ENCODE results near the gene ATP11A.

Gene ATP11A

DNA sequence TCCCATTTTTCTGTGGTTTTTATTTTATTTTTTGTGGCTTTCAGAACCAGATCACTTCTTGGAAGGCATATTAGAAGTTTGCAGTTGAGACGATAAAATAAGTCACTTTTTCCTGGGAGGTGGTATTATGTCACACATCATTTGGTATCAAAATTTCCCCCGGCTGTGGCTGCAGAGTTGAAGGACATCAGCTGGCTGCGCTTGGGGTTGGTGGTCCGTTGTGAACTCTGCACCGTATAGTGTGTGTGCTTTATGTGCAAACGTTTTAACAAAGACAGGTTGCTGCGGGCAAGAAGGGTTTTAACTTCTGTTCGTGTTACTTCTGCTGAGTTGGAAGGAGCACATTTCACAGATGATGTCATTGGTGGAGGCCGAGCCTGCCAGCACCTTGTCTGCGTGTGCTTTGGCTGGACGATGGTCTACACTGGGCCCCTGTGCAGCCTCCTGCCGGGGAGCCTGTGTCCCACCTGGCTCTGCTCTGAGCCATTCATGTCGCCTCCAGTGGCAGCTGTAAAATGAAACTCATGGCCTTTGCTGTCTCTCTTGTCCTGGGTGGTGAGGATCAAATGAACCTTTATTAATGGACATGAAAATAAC lies 9.6 kb downstream of the ATP11A start:
- Histone ChIP-seq H3K27ac (ENCODE audit: extremely low read depth, low read depth, low read length) (no peak overlapping the region), H3K9me3 (ENCODE audit: control insufficient read depth, insufficient read depth, low read depth, low read length) (no peaks in the 10 kb centered on the region), H3K4me3 (ENCODE audit: low read depth, low read length) (no peak overlapping the region), H3K36me3 (ENCODE audit: control insufficient read depth in 2 of 2, insufficient read depth in 1 of 2, low read length in 2 of 2) (no peaks in the 10 kb centered on the region), H3K4me1 (ENCODE audit: control insufficient read depth, insufficient read depth, low read length) (peaks cover 7% of the 10 kb centered on the region)
- peak; percentile 90 for TF ChIP-seq ZNF600 (tag by site-specific recombination; IDR thresholded peaks at IDR 0.05)
- TF ChIP-seq ZNF777 (tag by site-specific recombination; IDR thresholded peaks at IDR 0.05; ENCODE audit: borderline replicate concordance) = no peak
- TF ChIP-seq ZNF629 (tag by site-specific recombination; IDR thresholded peaks at IDR 0.05) = peak; percentile 66; the same call in 1 of the 2 replicates
- no peak for TF ChIP-seq ZNF670 (tag by site-specific recombination; IDR thresholded peaks at IDR 0.05; ENCODE audit: low read depth)
- TF ChIP-seq YY2 (tag by site-specific recombination; IDR thresholded peaks at IDR 0.05) = no peak
- 0 out of 2 replicates have a peak, but pooled peaks have one; percentile 21 for TF ChIP-seq ZIC2 (tag by site-specific recombination; IDR thresholded peaks at IDR 0.05)
- no peak for TF ChIP-seq ZXDB (tag by site-specific recombination; IDR thresholded peaks at IDR 0.05)
- TF ChIP-seq, protein P1, sequence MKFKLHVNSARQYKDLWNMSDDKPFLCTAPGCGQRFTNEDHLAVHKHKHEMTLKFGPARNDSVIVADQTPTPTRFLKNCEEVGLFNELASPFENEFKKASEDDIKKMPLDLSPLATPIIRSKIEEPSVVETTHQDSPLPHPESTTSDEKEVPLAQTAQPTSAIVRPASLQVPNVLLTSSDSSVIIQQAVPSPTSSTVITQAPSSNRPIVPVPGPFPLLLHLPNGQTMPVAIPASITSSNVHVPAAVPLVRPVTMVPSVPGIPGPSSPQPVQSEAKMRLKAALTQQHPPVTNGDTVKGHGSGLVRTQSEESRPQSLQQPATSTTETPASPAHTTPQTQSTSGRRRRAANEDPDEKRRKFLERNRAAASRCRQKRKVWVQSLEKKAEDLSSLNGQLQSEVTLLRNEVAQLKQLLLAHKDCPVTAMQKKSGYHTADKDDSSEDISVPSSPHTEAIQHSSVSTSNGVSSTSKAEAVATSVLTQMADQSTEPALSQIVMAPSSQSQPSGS (tag by site-specific recombination; IDR thresholded peaks at IDR 0.05; ENCODE audit: low read depth) = peak; percentile 86
- TF ChIP-seq ZNF274 (IDR thresholded peaks at IDR 0.05; ENCODE audit: low read length) = no peak
- no peak for TF ChIP-seq ZNF274 (tag by site-specific recombination; IDR thresholded peaks at IDR 0.05; ENCODE audit: borderline replicate concordance)
- ChIA-PET POLR2A (no interaction called here), CTCF (no interaction called here)

DNA sequence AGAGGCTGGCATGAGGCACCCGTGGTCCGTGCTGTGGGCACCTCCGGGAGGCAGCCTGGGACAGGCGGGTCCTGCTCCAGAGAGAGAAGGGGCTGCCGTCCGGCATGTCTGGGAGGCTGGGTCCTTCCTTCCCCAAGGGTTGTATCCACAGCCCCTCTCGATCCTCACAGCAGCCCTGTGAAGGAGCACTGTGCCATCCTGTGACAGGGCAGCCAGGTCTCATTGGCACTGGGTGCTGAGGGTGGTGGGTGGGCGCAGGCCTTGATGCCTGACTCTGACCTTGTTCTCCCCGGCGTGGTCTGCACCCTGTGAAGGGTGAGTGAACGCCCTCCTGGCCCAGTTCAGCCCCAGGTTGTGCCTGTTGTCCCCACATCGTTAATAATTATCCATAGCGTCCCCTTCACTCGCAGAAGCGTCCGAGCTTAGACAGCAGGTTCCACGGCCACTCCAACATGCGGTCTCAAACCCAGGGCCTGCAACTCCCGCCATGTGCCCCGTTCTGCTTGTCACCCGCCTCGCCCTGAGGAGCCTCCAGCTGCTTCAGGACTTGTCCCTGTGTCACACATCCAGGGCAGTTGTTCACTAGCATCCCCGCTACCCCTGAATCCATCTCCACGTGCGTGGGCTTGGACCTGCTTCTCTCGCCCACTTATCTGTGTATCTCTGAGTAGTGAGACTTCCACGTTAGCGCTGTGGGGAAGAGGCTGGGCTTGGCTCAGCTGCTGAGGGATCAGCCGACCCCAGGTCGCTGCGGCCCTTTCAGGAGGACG lies 10.6 kb downstream of the ATP11A start:
- H3K4me3 ChIP-seq (ENCODE audit: low read depth, low read length) = no peak overlapping the region
- no peaks in the 10 kb centered on the region for H3K9me3 ChIP-seq (ENCODE audit: control insufficient read depth, insufficient read depth, low read depth, low read length)
- no peak overlapping the region for H3K27ac ChIP-seq (ENCODE audit: extremely low read depth, low read depth, low read length)
- H3K36me3 ChIP-seq (ENCODE audit: control insufficient read depth in 2 of 2, insufficient read depth in 1 of 2, low read length in 2 of 2) = no peaks in the 10 kb centered on the region
- peak; percentile 29; the same call in 1 of the 2 replicates for TF ChIP-seq ZFHX2 (tag by site-specific recombination; conservative IDR thresholded peaks at IDR 0.05)
- TF ChIP-seq WT1 (tag by site-specific recombination; IDR thresholded peaks at IDR 0.05) = no peak
- ChIA-PET CTCF (interaction anchor here (0.5 kb wide), 1 partner anchor 64 kb away, joined by 3 read pairs; no protein-coding TSS in a partner anchor), POLR2A (no interaction called here)
- peaks cover 7% of the 10 kb centered on the region for H3K4me1 ChIP-seq (ENCODE audit: control insufficient read depth, insufficient read depth, low read length)

DNA sequence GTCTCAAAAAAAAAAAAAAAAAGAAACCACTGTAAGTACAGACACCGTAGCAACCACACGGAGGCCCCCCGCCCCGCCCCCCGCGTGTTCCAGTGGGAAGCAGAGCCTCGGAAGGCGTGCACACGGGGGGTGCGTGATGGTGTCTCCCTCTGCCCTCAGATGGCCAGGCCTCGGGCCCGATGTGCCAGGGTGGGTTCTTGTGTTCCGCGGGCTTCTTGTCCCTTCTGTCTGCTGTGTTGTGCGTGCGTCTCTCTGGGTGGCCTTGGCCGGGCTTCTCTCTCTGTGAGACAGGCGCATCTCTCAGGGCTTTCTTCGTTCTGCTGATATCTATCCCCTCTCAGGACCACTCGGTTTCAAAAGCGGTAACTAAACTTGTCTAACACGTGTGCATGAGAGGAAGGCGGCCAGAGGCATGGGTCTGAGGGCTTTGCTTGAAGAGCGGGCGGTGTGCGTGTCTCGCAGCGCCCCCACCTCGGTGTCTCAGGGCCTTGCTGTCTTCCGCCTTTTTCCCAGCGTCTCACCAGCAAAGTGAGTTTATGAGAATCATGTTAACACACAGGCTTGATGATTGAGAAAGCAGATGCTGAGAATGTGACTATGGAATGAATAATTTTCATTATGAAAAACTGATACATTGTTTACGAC lies 12.6 kb downstream of the ATP11A start:
- TF ChIP-seq, protein P2, sequence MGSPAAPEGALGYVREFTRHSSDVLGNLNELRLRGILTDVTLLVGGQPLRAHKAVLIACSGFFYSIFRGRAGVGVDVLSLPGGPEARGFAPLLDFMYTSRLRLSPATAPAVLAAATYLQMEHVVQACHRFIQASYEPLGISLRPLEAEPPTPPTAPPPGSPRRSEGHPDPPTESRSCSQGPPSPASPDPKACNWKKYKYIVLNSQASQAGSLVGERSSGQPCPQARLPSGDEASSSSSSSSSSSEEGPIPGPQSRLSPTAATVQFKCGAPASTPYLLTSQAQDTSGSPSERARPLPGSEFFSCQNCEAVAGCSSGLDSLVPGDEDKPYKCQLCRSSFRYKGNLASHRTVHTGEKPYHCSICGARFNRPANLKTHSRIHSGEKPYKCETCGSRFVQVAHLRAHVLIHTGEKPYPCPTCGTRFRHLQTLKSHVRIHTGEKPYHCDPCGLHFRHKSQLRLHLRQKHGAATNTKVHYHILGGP (tag by site-specific recombination; IDR thresholded peaks at IDR 0.05) = no peak
- 0 out of 2 replicates have a peak, but pooled peaks have one; percentile 22 for TF ChIP-seq GLIS2 (tag by site-specific recombination; IDR thresholded peaks at IDR 0.05)
- Histone ChIP-seq H3K4me3 (ENCODE audit: low read depth, low read length) (no peak overlapping the region), H3K27ac (ENCODE audit: extremely low read depth, low read depth, low read length) (no peak overlapping the region), H3K9me3 (ENCODE audit: control insufficient read depth, insufficient read depth, low read depth, low read length) (no peaks in the 10 kb centered on the region), H3K36me3 (ENCODE audit: control insufficient read depth in 2 of 2, insufficient read depth in 1 of 2, low read length in 2 of 2) (no peaks in the 10 kb centered on the region), H3K4me1 (ENCODE audit: control insufficient read depth, insufficient read depth, low read length) (peaks cover 7% of the 10 kb centered on the region)
- POLR2A ChIA-PET = no interaction called here
- CTCF ChIA-PET = no interaction called here

DNA sequence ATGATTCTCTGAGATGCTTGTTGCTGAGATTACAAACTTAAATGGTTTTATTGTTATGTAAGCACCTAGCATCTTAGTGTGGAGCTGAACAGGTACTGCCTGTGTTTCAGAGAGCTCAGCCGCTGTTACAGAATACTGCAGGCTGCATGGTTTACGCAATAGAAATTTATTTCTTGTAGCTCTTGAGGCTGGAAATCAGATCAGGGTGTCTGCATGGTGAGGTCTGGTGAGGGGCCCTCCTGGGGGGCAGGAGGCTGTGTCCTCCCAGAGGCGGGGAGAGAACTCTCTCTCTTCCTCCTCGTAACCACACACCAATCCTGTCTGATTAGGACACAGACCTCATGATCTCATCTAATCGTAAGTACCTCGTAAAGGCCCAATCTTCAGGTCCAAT lies 13.1 kb downstream of the ATP11A start:
- Histone ChIP-seq H3K4me3 (ENCODE audit: low read depth, low read length) (no peak overlapping the region), H3K9me3 (ENCODE audit: control insufficient read depth, insufficient read depth, low read depth, low read length) (no peaks in the 10 kb centered on the region), H3K36me3 (ENCODE audit: control insufficient read depth in 2 of 2, insufficient read depth in 1 of 2, low read length in 2 of 2) (no peaks in the 10 kb centered on the region), H3K4me1 (ENCODE audit: control insufficient read depth, insufficient read depth, low read length) (peaks cover 7% of the 10 kb centered on the region), H3K27ac (ENCODE audit: extremely low read depth, low read depth, low read length) (no peak overlapping the region)
- ChIA-PET POLR2A (no interaction called here), CTCF (no interaction called here)
- TF ChIP-seq SETDB1 (IDR thresholded peaks at IDR 0.05; ENCODE audit: insufficient read length, low read length) = no peak
- no peak for TF ChIP-seq ZNF366 (tag by site-specific recombination; conservative IDR thresholded peaks at IDR 0.05)
- TF ChIP-seq GLIS2 (tag by site-specific recombination; IDR thresholded peaks at IDR 0.05) = peak; percentile 65
- TF ChIP-seq WT1 (tag by site-specific recombination; IDR thresholded peaks at IDR 0.05) = no peak
- TF ChIP-seq ZNF791 (tag by site-specific recombination; IDR thresholded peaks at IDR 0.05) = no peak
- TF ChIP-seq ZNF677 (tag by site-specific recombination; IDR thresholded peaks at IDR 0.05) = no peak
- TF ChIP-seq ZFP37 (tag by site-specific recombination; IDR thresholded peaks at IDR 0.05) = no peak
- TF ChIP-seq ZBTB17 (tag by site-specific recombination; IDR thresholded peaks at IDR 0.05) = peak; percentile 37; the same call in 1 of the 2 replicates
- no peak for TF ChIP-seq ZNF112 (tag by site-specific recombination; IDR thresholded peaks at IDR 0.05)
- no peak for TF ChIP-seq ZBTB7A (tag by site-specific recombination; IDR thresholded peaks at IDR 0.05; ENCODE audit: low read depth)
- TF ChIP-seq, protein P3, sequence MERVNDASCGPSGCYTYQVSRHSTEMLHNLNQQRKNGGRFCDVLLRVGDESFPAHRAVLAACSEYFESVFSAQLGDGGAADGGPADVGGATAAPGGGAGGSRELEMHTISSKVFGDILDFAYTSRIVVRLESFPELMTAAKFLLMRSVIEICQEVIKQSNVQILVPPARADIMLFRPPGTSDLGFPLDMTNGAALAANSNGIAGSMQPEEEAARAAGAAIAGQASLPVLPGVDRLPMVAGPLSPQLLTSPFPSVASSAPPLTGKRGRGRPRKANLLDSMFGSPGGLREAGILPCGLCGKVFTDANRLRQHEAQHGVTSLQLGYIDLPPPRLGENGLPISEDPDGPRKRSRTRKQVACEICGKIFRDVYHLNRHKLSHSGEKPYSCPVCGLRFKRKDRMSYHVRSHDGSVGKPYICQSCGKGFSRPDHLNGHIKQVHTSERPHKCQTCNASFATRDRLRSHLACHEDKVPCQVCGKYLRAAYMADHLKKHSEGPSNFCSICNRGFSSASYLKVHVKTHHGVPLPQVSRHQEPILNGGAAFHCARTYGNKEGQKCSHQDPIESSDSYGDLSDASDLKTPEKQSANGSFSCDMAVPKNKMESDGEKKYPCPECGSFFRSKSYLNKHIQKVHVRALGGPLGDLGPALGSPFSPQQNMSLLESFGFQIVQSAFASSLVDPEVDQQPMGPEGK (tag by site-specific recombination; IDR thresholded peaks at IDR 0.05) = peak; percentile 62

Measured in HEK293 (cell line).